GM20431 (cell line): Measurements from ENCODE around the gene ZNF410.

Experiments used
- in situ Hi-C: fragments of 300-500 bp; cut with MseI, MboI; formaldehyde crosslinking; loops from one replicate; pipeline ENCODE4 v1.15.0; 2020; ENCODE audit warnings: low sequenced_read_pairs; ENCODE audit not compliant: unreplicated experiment

Gene ZNF410

GRCh38 chr14:73945159-73945670 lies 58.6 kb downstream of the ZNF410 start:
- in situ Hi-C loops = no loop called here

- in situ Hi-C loops = no loop called here
These were observed 63.4 kb downstream of the ZNF410 start, which contains the start of the genes COQ6 and FAM161B for GRCh38 chr14:73949752-73950734. Gene COQ6 (plus strand): TSS chr14:73950302. CDS start chr14:73950333, 31 bp downstream. Gene FAM161B (minus strand): TSS chr14:73950094. CDS start chr14:73950026, 68 bp downstream.

- in situ Hi-C loops = no loop called here
These were observed 67.1 kb downstream of the ZNF410 start for GRCh38 chr14:73953731-73954130.

GRCh38 chr14:73955674-73956073 lies 69.0 kb downstream of the ZNF410 start:
- in situ Hi-C loops = no loop called here

- in situ Hi-C loops = no loop called here
These were observed 71.9 kb downstream of the ZNF410 start for GRCh38 chr14:73958591-73958990.

GRCh38 chr14:73961192-73961591 lies 74.5 kb downstream of the ZNF410 start:
- in situ Hi-C loops = no loop called here

GRCh38 chr14:73965216-73965615 lies 78.6 kb downstream of the ZNF410 start:
- in situ Hi-C loops = no loop called here

GRCh38 chr14:73968885-73969284 lies 82.2 kb downstream of the ZNF410 start:
- in situ Hi-C loops = no loop called here

- in situ Hi-C loops = no loop called here
These were observed 86.8 kb downstream of the ZNF410 start for GRCh38 chr14:73973497-73973896.

- in situ Hi-C loops = no loop called here
These were observed 89.5 kb downstream of the ZNF410 start for GRCh38 chr14:73976125-73976524.

- in situ Hi-C loops = no loop called here
These were observed 91.2 kb downstream of the ZNF410 start for GRCh38 chr14:73977896-73978295.
